GM10266 (cell line): ENCODE results near the gene PTGDS.

Experiments used
- DNase-seq: peaks from one replicate; pipeline ENCODE4 v3.0.0; 2012; ENCODE audit errors: extremely low spot score
- CTCF ChIP-seq: IDR thresholded peaks from 2 replicates; pipeline ENCODE4 v1.5.1; 2012; ENCODE audit warnings: mild to moderate bottlenecking, low read depth; ENCODE audit not compliant: control insufficient read depth, insufficient read depth; ENCODE audit errors: missing control alignments

PTGDS gene

GRCh38 chr9:136995772-136996311 lies 18.5 kb downstream of the PTGDS start:
- TF ChIP-seq CTCF, result no peak
- no peak for DNase-seq

- no peak for TF ChIP-seq CTCF
- DNase-seq, result no peak
Measured at GRCh38 chr9:136996361-136997292, 19.3 kb downstream of the PTGDS start, which contains the start of gene CLIC3. Gene CLIC3 (minus strand): TSS chr9:136996568. CDS start chr9:136996543, 25 bp downstream.

- no peak for TF ChIP-seq CTCF
- DNase-seq, result no peak
Measured at GRCh38 chr9:136997371-136997770, 20.1 kb downstream of the PTGDS start.

GRCh38 chr9:136997830-136998234 lies 20.5 kb downstream of the PTGDS start:
- no peak for TF ChIP-seq CTCF
- no peak for DNase-seq

GRCh38 chr9:137000177-137000930 lies 23.1 kb downstream of the PTGDS start:
- no peak for TF ChIP-seq CTCF
- DNase-seq, result peak; percentile 92

- TF ChIP-seq CTCF, result no peak
Measured at GRCh38 chr9:137001857-137002645, 24.7 kb downstream of the PTGDS start.

More at GRCh38 chr9:137001857-137002645, 24.7 kb downstream of the PTGDS start:
- no peak for DNase-seq
